Measurements from ENCODE around the gene FLT3. TPM values are rescaled to one million over a fixed set of nuclear protein-coding genes. Genes with fewer than 3 reads are reported as not detected.
"Not testable (repeated sequence)": the region's sequence is repeated elsewhere in the genome, so short reads cannot be mapped to it uniquely, and the experiment has no call there.

Gene FLT3
- total RNA-seq, 2 experiments from 2014 or later, result not detected

DNA sequence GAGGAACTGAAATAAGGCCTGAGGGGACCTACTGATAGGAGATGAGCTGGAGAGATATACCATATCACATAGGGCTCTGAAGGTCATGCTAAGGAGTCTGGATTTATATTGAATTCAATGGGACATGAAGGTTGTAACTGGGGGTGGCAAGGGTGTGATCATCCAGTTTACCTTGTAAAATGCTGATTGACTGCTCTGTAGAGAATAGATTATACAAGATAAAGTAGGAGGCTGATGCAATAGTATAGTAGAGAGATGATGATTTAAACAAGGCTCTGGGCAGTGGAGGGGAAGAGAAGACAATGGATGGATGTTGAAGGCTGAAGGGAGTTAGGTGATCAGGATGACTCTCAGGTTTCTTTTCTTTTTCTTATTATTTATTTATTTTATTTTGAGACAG is 19.9 kb upstream of the FLT3 start:
- no peak for TF ChIP-seq CTCF (IDR thresholded peaks at IDR 0.05)
- no peak overlapping the region for H3K4me3 Mint-ChIP-seq
- H3K9me3 Mint-ChIP-seq, result no peaks in the 10 kb centered on the region
- CTCF ChIA-PET, result no interaction called here
- intact Hi-C loops (cut with micrococcal nuclease), result no loop called here
- POLR2A ChIA-PET, result no interaction called here
- DNase-seq (no peak), ATAC-seq (no peak)
- H3K27ac Mint-ChIP-seq, result no peak overlapping the region
- no peaks in the 10 kb centered on the region for H3K36me3 Mint-ChIP-seq (ENCODE audit: low read depth)
- H3K27me3 Mint-ChIP-seq, result peaks cover 6% of the 10 kb centered on the region
- peaks cover 11% of the 10 kb centered on the region for H3K4me1 Mint-ChIP-seq (ENCODE audit: low read depth)

DNA sequence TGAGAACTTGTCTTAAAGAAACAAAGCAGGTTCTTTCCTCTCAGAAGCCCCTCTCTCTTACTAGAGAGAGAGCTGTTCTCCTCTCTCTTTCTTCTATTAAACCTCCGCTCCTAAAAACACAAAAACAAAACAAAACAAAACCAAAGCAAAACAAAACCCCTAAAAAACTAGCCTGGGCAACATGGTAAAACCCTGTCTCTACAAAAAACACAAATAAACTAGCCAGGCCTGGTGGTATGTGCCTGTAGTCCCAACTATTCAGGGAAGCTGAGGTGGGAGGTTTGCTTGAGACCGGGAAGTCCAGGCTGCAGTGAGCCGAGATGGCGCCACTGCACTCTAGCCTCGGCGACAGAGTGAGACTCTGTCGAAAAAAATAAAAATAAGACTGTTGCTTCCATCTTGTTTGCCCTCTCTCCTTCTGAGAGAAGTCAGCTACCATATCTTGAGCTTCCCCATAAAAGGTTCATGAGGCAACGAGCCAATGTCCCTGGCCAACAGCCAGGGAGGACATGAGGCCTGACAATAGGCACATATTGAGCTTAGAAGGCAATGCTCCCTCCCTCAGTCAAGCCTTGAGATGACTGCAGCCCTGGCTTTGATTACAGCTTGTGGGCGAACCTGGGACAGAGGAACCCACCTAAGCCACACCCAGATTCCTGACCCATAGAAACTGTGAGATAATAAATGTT is 17.5 kb upstream of the FLT3 start:
- CTCF ChIA-PET, result interaction anchor here (1.2 kb wide), 1 partner anchor 11 kb away, joined by 3 read pairs; no protein-coding TSS in a partner anchor
- H3K9me3 Mint-ChIP-seq, result no peaks in the 10 kb centered on the region
- H3K27ac Mint-ChIP-seq, result no peak overlapping the region
- H3K4me1 Mint-ChIP-seq (ENCODE audit: low read depth), result peaks cover 11% of the 10 kb centered on the region
- DNase-seq, result no peak
- intact Hi-C loops (cut with micrococcal nuclease), result no loop called here
- POLR2A ChIA-PET, result no interaction called here
- no peak for TF ChIP-seq CTCF (IDR thresholded peaks at IDR 0.05)
- ATAC-seq, result no peak
- H3K4me3 Mint-ChIP-seq, result no peak overlapping the region
- peaks cover 6% of the 10 kb centered on the region for H3K27me3 Mint-ChIP-seq
- no peaks in the 10 kb centered on the region for H3K36me3 Mint-ChIP-seq (ENCODE audit: low read depth)

DNA sequence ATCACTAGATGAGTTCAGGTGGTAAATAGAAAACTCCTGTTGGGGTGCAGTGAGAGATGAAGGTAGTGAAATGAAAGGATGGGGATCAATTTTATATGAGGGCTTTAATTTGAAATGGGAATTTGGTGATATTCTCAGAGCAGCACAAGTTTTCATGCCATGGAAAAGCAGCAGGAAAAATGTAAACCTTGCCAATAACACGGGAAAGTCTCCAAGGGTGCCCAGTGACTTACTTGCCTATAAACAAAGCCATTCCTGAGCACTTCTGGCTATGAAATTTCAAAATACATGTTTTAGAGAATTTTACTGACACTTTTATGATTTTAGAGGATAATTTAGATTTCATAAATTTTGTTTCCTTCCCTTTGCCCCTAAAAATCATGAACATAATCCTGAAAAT is 16.4 kb upstream of the FLT3 start:
- Mint-ChIP-seq H3K27ac (no peak overlapping the region), H3K27me3 (peaks cover 6% of the 10 kb centered on the region), H3K36me3 (ENCODE audit: low read depth) (no peaks in the 10 kb centered on the region), H3K9me3 (no peaks in the 10 kb centered on the region), H3K4me1 (ENCODE audit: low read depth) (peaks cover 7% of the 10 kb centered on the region), H3K4me3 (no peak overlapping the region)
- ATAC-seq (no peak), DNase-seq (no peak)
- ChIA-PET CTCF (no interaction called here), POLR2A (no interaction called here)
- intact Hi-C loops (cut with micrococcal nuclease), result no loop called here
- no peak for TF ChIP-seq CTCF (IDR thresholded peaks at IDR 0.05)

GRCh38 chr13:28110414-28110813 is 10.0 kb upstream of the FLT3 start:
- intact Hi-C loops (cut with micrococcal nuclease), result no loop called here
- DNase-seq (no peak), ATAC-seq (no peak)
- ChIA-PET POLR2A (no interaction called here), CTCF (no interaction called here)
- no peak for TF ChIP-seq CTCF (IDR thresholded peaks at IDR 0.05)
- Mint-ChIP-seq H3K36me3 (ENCODE audit: low read depth) (no peaks in the 10 kb centered on the region), H3K9me3 (no peaks in the 10 kb centered on the region), H3K4me3 (no peak overlapping the region), H3K27ac (no peak overlapping the region), H3K4me1 (ENCODE audit: low read depth) (no peaks in the 10 kb centered on the region), H3K27me3 (peaks cover 2% of the 10 kb centered on the region)

DNA sequence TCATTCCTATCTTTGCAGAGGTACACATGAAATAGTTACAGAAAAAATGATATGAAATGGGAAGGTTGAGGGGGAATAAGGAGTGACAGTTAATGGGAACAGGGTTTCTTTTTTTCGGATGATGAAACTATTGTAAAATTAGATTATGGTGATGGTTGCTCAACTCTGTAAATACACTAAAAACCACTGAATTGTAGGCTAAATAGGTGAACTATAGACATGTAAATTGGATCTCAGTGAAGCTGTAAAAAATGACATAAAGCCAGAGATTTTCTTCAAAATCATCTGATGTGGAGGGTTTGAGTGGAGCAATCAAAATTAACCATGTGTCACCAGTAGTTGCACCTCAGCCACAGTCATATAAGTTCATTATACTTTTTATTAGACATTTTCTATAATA is 6.6 kb upstream of the FLT3 start:
- POLR2A ChIA-PET, result no interaction called here
- DNase-seq (no peak), ATAC-seq (no peak)
- Mint-ChIP-seq H3K36me3 (ENCODE audit: low read depth) (no peaks in the 10 kb centered on the region), H3K9me3 (no peaks in the 10 kb centered on the region), H3K27me3 (peaks cover 14% of the 10 kb centered on the region), H3K27ac (no peak overlapping the region), H3K4me1 (ENCODE audit: low read depth) (no peaks in the 10 kb centered on the region), H3K4me3 (no peak overlapping the region)
- TF ChIP-seq CTCF (IDR thresholded peaks at IDR 0.05), result no peak
- intact Hi-C loops (cut with micrococcal nuclease), result no loop called here
- CTCF ChIA-PET, result interaction anchor here (0.9 kb wide), 1 partner anchor 11 kb away, joined by 3 read pairs; no protein-coding TSS in a partner anchor

DNA sequence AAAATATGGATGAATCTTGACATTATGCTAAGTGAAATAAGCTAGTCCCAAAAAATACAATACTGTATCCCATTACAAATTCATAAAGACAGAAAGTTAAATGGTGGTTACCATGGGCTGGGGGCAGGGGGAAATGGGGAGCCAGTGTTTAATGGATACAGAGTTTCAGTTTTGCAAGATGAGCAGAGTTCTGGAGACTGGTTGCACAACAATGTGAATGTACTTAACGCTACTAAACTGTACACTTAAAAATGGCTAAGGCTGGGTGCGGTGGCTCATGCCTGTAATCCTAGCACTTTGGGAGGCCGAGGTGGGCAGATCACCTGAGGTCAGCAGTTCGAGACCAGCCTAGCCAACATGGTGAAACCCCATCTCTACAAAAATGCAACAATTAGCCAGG is 1.5 kb upstream of the FLT3 start:
- H3K4me3 Mint-ChIP-seq, result not testable (repeated sequence)

More for the DNA sequence above, 1.5 kb upstream of the FLT3 start:
- DNase-seq; H3K4me1 Mint-ChIP-seq (ENCODE audit: low read depth); ATAC-seq; H3K36me3 Mint-ChIP-seq (ENCODE audit: low read depth); H3K9me3 Mint-ChIP-seq; intact Hi-C loops (cut with micrococcal nuclease); POLR2A ChIA-PET; H3K27ac Mint-ChIP-seq; CTCF ChIA-PET: not testable (repeated sequence)
- H3K27me3 Mint-ChIP-seq, result peaks cover 45% of the 10 kb centered on the region
